Uterus (tissue), 4 donors: Measurements from ENCODE around the gene POLR2E. TPM values are rescaled to one million over a fixed set of nuclear protein-coding genes. Genes with fewer than 3 reads are reported as not detected.

Experiments
- DNase-seq, 2 donors: peaks; one replicate each; pipeline ENCODE4 v3.0.0-alpha.2; 2019 to 2020
- H3K27ac ChIP-seq, 2 donors: fragments of 200-600 bp; sonication (generic); 1 replicate in 1 of 2; 2 replicates in 1 of 2; pipeline ENCODE4 v1.5.1; 2016 to 2018
- H3K27me3 ChIP-seq, 2 donors: fragments of 200-600 bp; sonication (generic); one replicate each; pipeline ENCODE4 v1.5.1; 2018 to 2019; ENCODE audit warnings: control low read depth in 1 of 2
- H3K36me3 ChIP-seq, 2 donors: fragments of 200-600 bp; sonication (generic); one replicate each; pipeline ENCODE4 v1.5.1; 2019; ENCODE audit warnings: control low read depth in 1 of 2
- H3K4me1 ChIP-seq, 2 donors: fragments of 200-600 bp; sonication (generic); one replicate each; pipeline ENCODE4 v1.5.1; 2018 to 2019; ENCODE audit warnings: control low read depth in 1 of 2
- H3K4me3 ChIP-seq, 2 donors: fragments of 200-600 bp; sonication (generic); 1 replicate in 1 of 2; 2 replicates in 1 of 2; pipeline ENCODE4 v1.5.1; 2018 to 2019; ENCODE audit warnings: mild to moderate bottlenecking in 1 of 2
- H3K9me3 ChIP-seq, 2 donors: fragments of 200-600 bp; sonication (generic); one replicate each; pipeline ENCODE4 v1.5.1; 2019; ENCODE audit warnings: control low read depth in 1 of 2
- CTCF ChIP-seq, 4 experiments: fragments of 200-600 bp in 2 of 4; fragments of 450-650 bp in 2 of 4; sonication (generic) in 2 of 4; IDR thresholded peaks; one replicate each; pipeline ENCODE4 v1.5.1; 2016 to 2019; ENCODE audit warnings: antibody characterized with exemption in 4 of 4, mild to moderate bottlenecking in 2 of 4, moderate library complexity in 1 of 4
- POLR2A ChIP-seq, 2 donors: fragments of 450-650 bp; IDR thresholded peaks; one replicate each; pipeline ENCODE4 v1.6.1; 2016; ENCODE audit warnings: antibody characterized with exemption in 2 of 2, mild to moderate bottlenecking in 1 of 2, moderate library complexity in 1 of 2
- intact Hi-C: fragments of 100-400 bp; cut with DNase I; formaldehyde crosslinking; loops from one replicate; pipeline ENCODE4 v1.15.1; 2023; ENCODE audit warnings: low total_unique reads
- total RNA-seq, 4 donors: library from RNA; depleted of rRNA in 3 of 4; stranded (reverse); fragments of >200 nt in 3 of 4; gene quantifications; one replicate each; pipeline versions ENCODE4 v1.1.0 to v1.2.4, GENCODE V29; 2014 to 2023
- donor health status: DM: yes; HTN: yes; CAD: no.

Gene POLR2E
- total RNA-seq, 4 donors from 2014 or later: 13.6 to 112 (median 59.8) TPM

- peak overlapping the region; percentile 31 to 34 for H3K4me3 ChIP-seq
- H3K4me1 ChIP-seq: peaks cover 16 to 19% of the 10 kb centered on the region in 2 donors
- H3K36me3 ChIP-seq: no peaks in the 10 kb centered on the region
Observed at GRCh38 chr19:1103132-1103707, 8.0 kb upstream of the POLR2E start.

GRCh38 chr19:1102407-1103131, 7.4 kb upstream of the POLR2E start:
- Histone ChIP-seq H3K36me3 (no peaks in the 10 kb centered on the region), H3K27ac (peak overlapping the region; percentile 91), H3K4me1 (peaks cover 16 to 19% of the 10 kb centered on the region in 2 donors), H3K4me3 (no peak overlapping the region), H3K9me3 (no peaks in the 10 kb centered on the region), H3K27me3 (no peaks in the 10 kb centered on the region)
- DNase-seq: peak; percentile 65 to 87
- TF ChIP-seq CTCF (IDR thresholded peaks at IDR 0.05) (no peak), POLR2A (IDR thresholded peaks at IDR 0.05) (peak in 1 of 2 donors; percentile 11)
- intact Hi-C loops: loop anchor here (10.0 kb wide), 1 partner anchor 178 kb away; the partner anchor contains the start of gene ARID3A

More at GRCh38 chr19:1103132-1103707, 8.0 kb upstream of the POLR2E start:
- Histone ChIP-seq H3K27me3 (no peaks in the 10 kb centered on the region), H3K27ac (peak overlapping the region; percentile 91), H3K9me3 (no peaks in the 10 kb centered on the region)
- TF ChIP-seq POLR2A (IDR thresholded peaks at IDR 0.05): no peak
- no peak for TF ChIP-seq CTCF (IDR thresholded peaks at IDR 0.05)
- no peak for DNase-seq
- intact Hi-C loops: loop anchor here (10.0 kb wide), 1 partner anchor 178 kb away; the partner anchor contains the start of gene ARID3A

- Histone ChIP-seq H3K4me3 (no peak overlapping the region), H3K27ac (peak overlapping the region; percentile 91), H3K36me3 (no peaks in the 10 kb centered on the region), H3K27me3 (no peaks in the 10 kb centered on the region), H3K9me3 (no peaks in the 10 kb centered on the region), H3K4me1 (peaks cover 16 to 19% of the 10 kb centered on the region in 2 donors)
- peak; percentile 58 to 69 for DNase-seq
- TF ChIP-seq CTCF (IDR thresholded peaks at IDR 0.05) (no peak), POLR2A (IDR thresholded peaks at IDR 0.05) (no peak)
- intact Hi-C loops: loop anchor here (10.0 kb wide), 1 partner anchor 177 kb away; the partner anchor contains the start of gene ARID3A
Observed at GRCh38 chr19:1101337-1101698, 6.1 kb upstream of the POLR2E start.

GRCh38 chr19:1098177-1099051, 3.2 kb upstream of the POLR2E start:
- TF ChIP-seq POLR2A (IDR thresholded peaks at IDR 0.05): no peak
- TF ChIP-seq CTCF (IDR thresholded peaks at IDR 0.05): no peak
- no peaks in the 10 kb centered on the region for H3K9me3 ChIP-seq
- H3K4me1 ChIP-seq: peaks cover 16 to 18% of the 10 kb centered on the region in 2 donors
- no peaks in the 10 kb centered on the region for H3K36me3 ChIP-seq
- no peak for DNase-seq
- no peak overlapping the region for H3K4me3 ChIP-seq
- intact Hi-C loops: no loop called here
- no peaks in the 10 kb centered on the region for H3K27me3 ChIP-seq
- H3K27ac ChIP-seq: peak overlapping the region; percentile 91
